DMS153 treated with DMSO at 0.1 percent for 48 hours (cell line): ENCODE results near the gene WDFY2.

Experiments used
- DNase-seq: peaks from one replicate; lab custom pipeline; 2025; ENCODE audit not compliant: unreplicated experiment; lab: John Stamatoyannopoulos, UW

WDFY2 gene

DNA sequence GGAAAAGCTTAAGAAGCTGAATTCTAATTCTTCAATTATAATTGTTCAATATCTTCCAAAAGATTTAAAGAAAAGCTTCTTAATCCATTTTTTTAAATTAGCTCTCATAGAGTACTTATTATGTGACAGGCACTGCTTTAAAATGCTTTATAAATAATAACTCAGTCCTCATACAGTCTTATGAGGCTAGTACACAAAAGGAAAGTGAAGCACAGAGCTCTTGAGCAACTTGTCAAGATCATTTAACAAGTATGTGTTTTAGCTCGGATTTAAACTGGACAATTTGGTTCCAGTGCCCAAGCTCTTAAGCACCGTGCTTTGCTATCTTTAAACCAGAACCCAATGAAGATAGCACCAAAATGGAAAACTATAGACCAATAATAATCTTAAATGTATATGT is 113.6 kb downstream of the WDFY2 start:
- DNase-seq, result no peak

DNA sequence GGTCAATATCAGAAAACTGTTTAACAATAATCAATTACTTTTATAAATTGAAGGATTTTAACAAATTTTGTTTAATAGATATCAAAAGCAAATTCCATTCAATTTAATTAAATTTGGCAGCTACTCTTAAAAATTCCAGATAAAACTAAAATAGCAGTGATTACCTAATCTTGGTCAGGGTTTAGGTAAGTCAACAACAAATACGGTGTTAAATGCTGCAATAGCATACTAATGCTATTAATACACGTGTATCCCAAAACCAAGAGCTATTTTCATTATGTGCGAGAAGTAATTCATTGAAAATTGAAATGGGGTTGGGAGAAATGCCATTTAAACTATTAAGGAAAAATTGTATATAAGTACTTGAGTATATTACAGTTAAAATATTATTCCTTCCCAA is 114.1 kb downstream of the WDFY2 start:
- no peak for DNase-seq

DNA sequence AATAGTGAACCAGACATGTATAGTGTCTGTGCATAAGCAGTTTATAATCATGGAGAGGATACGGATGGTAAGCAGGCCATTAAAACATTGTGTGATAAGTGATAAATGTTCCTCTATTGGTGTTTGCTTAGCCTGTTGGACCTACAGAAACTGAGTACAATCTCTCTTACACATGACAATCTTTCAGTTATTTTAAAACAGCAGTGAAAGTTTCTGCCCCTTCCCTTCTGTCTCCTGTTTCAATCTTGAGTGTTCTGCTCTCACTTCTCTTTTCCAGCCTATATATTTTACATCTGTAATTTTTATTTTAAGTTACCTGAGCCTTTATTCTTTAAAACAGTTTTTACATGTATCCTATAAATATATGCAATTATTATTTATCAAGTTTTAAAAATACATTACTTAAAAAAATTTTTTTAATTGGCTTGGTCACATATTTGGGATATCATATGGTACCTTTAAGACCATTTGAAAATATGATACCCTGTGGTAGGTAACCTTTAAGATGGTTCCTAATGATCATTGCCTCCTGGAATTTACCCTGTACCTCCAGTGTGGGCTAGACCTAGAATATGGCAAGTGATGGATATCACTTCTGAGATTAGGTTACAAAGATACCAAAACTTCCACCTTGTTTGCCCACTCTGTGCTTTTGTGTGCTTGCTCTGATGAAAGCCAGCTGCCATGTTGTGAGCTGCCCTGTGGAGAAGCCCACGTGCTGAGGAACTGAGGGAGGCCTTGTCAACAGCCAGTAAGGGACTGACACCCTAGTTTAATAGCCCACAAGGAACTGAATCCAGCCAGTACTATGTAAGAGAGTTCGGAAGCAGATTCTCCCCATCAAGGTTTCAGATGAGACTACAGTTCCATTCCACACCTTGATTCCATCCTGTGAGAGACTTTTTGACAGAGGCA is 120.4 kb downstream of the WDFY2 start:
- no peak for DNase-seq

DNA sequence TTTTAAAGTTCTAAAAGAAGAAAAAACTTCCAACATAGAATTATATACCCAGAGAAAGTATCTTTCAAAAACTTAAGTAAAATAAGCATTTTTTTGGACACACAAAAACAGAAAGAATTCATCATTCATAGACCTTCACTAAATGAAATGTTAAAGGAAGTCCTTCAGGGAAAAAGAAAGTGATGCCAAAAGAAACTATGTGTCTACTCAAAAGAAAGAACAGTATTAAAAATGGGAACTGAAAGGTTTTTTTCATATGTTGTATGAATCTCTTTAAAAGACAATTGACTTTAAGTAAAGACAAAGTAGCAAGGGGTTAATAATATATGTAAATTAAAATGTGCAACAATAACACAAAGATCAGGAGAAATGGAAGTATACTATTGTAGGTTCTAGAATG is 123.2 kb downstream of the WDFY2 start:
- DNase-seq, result no peak

DNA sequence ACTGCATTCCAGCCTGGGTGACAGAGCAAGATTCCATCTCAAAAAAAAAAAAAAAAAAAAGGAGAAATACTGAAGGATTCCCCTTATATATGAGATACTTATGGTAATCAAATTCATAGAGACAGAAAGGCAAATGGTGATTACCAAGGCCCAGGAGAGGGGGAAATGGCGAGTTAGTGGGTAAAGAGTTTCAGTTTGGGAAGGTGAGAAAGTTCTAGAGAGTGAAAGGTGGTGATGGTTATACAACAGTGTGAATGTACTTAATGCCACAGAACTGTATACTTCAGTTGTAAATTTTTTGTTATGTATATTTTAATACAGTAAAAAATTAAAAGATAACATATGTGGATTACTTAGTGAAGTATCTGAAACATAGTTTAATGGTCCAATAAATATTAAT is 129.5 kb downstream of the WDFY2 start:
- DNase-seq, result no peak

DNA sequence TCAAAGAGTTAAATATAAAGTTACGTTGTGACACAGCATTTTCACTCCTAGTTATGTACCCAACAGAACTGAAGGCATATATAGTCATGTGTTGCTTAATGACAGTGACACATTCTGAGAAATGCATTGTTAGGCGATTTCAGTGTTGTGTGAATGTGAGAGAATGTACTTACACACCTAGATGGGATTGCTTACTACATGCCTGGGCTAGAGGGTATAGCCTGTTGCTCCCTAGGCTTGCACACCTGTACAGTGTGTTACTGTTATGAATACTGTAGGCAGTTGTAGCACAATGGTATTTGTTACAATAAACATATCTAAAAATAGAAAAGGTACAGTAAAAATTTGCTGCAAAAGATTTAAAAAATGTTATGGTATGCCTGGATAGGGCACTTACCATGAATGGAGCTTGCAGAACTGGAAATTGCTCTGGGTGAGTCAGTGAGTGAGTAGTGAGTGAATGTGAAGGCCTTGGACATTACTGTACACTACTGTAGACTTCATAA is 130.5 kb downstream of the WDFY2 start:
- no peak for DNase-seq

DNA sequence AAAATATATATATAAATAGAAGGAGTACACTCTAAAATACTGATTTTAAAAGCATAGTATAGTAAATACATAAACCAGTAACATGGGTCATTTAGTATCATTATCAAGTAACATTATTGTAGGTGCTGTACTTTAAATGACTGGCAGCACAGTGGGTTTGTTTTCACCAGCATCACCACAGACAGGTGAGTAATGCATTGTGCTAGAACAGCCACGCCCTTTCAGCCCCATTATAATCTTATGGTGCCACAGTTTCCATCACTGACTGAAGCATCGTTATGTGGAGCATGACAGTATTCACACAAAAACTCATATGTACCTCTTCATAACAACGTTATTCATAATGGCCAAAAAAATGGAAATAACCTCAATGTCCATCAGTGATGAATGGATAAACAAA is 131.4 kb downstream of the WDFY2 start:
- no peak for DNase-seq

DNA sequence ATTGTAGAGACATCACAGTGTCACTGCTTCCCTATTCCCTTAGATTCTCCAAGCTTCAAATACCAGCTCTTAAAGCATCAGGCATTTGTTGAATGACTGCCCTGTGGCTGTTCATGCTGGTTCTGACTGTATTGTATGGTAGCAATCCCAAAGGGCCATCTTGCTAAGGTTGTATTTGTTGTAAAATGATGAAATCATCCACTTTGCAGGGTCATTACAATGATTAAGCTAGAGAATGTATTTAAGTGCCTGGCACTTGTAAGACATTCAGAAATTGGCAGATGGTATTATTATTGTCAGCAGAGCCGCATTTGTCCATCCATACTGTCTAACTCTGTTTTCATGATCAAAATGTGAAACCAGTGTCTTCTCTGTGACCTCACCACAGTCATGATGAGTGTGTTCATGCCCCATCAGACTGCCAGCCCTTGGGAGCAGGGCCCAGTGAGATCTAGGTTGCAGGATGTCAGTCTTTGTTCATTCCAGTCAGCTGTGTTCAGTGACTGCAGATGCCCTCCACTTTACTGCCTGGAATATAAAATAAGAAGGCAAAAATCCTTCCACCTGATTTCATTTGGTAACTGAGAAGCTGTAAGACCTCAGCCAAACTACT is 133.6 kb downstream of the WDFY2 start:
- DNase-seq, result no peak

DNA sequence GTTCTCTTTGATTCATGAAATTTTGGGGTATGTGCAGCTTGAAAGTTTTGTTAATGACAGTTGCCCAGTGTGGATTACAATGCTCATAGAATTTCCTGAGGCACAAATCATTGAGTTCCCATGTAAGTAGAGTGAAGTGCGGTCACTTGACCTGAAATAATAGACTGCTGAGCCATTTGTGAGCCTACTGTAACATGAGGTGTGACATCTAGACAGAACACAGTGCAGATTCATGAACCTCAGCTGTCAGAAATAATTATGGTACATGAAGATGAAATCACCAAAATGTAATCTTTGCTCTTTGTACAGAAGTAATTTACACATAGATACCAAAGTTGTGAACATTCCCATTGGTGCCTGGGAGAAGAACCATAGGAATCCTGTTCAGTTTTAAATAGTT is 135.1 kb downstream of the WDFY2 start:
- no peak for DNase-seq

DNA sequence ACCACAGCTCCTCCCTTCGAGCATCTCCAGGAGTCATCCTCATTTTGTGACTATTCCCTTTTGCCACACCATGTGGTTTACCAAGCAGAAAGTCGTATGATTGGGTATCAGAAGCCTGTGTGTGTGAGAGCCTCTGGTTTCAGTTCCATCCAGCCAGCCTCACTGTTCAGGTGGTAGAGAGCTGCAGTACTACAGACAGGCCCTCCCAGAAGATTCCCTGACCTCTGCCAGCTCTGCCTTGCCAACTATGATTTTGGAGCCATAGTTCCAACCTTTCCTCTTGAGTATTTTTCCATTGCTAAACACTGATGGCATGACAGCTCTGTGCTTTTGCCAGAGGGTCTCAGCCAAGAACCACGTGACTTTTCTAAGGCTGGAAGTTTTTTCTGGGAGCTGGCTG is 137.2 kb downstream of the WDFY2 start:
- DNase-seq, result no peak

DNA sequence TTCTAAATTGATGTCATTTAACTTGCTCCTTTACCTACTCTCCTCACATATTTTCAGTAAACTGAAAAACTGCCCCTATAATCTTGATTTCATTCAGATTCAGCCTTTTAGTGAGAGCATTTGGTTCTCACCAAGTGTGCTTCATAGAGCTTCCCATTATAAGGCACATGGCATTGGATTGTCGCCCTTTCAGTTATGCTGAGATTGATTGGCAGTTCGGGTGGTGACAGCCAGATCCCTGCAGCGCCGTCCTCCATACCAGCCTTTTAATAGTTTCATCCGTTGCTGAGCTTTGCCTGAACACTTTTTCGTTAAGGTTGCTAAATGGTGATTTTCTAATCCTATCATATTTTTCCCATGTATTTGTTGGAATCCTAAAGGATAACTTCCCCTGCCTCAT is 139.3 kb downstream of the WDFY2 start:
- no peak for DNase-seq

DNA sequence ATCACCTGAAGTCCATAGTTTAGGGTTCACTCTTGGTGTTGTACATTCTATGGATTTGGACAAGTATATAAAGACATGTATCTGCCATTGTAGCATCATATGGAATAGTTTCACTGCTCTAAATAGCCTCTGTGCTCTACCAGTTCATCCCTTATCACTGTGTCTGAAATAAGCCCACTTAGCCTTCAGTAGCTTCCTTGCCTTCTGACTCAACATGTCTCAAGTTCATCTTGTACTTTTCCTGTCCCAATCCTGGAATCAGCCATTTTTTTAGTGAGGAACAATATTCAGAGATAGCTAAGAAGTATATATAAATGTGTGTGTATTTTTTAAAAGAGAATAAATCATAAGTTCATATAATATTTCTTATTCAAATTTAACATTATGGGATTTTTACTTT is 140.5 kb downstream of the WDFY2 start:
- DNase-seq, result no peak

DNA sequence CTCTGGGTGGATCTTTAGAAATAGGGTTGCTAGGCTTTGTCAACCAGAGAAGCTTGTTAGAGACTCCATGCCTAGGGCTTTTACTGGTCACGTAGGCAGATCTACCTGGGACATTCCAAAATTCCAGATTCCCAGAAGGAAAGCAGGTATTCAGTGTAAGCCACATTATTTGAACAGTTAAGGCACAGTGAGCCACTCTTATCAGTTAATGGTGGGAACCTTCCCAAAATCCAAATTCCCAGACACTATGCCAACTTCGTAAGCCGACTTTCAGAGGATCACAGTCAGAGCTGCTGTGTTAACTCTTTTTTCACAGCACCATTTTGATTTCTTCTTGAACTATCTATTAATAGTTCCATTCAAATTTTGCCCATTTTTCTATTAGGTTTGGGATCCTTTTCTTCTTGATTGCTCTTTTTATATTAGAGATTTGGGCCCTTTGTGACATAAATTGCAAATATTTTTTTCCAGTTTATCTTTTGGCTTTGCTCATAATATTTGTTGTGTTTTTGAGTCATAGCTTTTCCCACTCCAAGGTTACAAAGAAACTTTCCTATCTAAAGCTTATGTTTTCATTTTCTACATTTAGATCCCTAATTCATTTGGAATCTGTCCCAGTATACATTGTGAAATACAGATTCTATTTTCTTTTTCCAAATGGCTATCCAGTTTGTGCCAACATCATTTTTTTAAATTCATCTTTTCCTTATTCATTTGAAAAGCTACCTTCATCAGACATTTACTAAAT is 142.4 kb downstream of the WDFY2 start:
- DNase-seq, result no peak

DNA sequence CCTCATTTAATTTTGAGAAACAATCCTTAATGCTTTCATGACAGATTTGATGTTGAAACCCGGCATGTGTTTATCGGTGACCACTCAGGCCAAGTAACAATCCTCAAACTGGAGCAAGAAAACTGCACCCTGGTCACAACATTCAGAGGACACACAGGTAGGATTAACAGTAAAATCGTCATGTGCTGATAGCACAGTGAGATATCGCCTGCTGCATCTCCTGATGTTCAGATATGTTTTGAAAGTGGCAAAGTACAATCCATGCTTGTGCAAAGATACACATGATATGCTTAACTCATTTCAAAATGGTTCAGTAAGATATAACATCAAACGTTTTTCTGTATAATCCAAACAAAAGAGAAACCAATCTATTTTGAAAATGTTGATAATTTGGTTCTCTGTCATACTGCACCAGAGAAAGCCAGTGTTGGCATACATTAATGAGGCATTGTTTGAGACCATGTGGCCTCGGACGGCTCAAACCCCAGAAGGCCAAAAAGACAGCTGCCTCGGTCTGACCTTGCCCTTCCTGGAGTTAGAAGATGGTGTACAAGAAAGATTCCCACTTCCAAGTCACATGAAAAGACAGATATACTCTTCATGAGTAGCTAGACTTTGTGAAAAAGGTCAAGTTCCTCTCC is 143.5 kb downstream of the WDFY2 start:
- DNase-seq, result no peak

DNA sequence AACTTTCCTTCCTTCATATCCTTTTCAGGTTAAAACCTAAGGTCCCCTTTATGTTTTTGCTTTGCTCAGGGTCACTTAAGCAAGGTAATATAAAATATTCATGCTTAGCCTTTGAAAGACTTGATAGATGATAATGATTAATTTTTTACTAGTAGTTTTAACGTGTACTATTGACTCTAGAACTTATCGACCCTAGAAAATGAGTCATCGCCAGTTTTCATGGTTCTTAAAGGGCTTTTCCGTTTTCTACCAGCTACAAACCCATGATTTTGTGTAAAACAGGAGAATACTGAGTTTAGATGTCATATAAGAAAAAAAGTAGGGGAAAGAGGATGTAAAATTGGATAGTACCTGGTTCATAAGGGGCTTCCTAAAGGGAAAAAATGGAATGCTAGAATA is 144.0 kb downstream of the WDFY2 start:
- no peak for DNase-seq

DNA sequence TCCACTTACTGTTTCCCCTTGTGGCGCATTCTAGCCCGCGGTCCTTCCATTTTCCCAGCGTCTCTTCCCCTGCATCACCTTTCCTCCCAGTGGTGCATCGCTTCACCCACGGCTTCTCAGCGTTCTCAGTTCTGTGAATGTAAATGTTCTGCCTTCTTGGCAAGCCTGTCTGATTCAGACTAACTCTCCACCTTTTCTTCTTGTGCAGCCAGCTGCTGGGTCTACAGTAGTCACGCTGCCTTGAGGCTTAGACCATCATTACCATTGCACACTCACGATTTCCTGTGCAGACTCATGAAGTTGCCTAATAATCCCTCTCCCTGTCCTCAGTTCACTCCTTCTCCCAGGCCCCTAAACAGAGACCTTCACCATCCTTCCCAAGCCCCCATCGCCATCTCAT is 144.7 kb downstream of the WDFY2 start:
- DNase-seq, result no peak

DNA sequence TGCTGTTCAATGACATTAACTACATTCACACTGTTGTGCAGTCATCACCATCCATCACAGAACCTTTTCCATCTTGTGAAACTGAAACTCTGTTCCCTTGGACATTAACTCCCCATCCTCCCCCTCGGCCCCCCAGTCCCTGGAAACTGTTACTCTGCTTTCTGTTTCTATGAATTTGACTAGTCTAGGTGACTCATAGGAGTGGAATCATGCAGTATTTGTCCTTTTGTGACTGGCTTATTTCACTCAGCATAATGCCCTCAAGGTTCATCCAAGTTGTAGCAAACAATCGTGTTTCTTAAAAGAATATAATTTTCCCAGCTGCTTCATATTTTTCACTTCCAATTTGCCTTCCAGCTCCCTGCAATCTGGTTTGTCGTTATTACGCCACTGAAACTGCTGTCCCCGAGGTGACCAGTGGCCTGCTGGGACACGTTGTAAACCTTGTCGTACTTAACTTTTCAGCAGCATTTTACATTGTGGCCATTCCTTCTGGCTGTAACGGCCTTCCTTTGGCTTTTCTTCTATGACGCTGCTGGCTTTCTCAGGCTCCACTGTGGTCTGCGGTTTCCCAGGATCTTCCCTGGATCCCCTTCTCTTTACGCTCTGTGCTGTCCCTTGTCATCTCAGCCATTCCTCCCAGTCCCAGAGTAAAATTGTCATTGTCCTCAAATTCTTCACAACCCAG is 145.7 kb downstream of the WDFY2 start:
- DNase-seq, result no peak

DNA sequence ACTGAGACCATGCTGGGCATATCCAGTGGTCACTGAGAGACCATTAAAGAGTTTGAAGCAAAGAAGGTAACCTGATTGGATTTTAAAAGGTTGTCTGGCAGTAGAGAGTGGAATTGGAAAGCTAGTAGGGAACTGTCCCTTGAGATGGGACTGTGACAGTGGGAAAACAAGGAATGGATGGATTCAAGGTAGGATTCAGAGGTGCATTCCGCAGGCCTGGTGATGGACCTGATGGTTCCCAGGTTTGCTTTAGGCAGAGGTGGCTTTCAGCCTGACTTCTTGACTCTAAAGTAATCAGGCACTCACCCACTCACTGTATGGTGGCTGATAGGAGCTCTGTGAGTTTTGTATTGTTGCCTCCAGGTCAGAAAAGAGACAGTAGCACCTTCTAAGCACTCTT is 146.7 kb downstream of the WDFY2 start:
- no peak for DNase-seq

DNA sequence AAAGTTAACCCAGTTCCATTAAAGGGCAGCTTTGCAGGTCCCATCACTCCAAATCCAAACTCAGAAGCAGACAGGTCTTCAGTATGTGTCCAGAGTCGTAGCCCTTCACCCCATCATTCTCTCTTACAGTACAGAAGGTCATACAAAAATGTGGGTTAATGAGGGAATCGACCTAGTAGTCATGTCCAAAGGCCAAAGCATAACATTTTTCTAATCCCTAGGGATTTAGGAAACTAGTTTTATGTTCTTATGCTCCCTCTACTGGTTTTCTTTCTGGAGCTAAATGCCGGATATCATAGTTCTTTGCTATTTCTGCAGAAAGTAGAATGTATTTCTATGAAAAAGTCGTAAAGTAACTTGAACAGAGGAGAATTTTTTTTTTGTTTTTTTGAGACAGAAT is 147.5 kb downstream of the WDFY2 start:
- DNase-seq, result no peak

DNA sequence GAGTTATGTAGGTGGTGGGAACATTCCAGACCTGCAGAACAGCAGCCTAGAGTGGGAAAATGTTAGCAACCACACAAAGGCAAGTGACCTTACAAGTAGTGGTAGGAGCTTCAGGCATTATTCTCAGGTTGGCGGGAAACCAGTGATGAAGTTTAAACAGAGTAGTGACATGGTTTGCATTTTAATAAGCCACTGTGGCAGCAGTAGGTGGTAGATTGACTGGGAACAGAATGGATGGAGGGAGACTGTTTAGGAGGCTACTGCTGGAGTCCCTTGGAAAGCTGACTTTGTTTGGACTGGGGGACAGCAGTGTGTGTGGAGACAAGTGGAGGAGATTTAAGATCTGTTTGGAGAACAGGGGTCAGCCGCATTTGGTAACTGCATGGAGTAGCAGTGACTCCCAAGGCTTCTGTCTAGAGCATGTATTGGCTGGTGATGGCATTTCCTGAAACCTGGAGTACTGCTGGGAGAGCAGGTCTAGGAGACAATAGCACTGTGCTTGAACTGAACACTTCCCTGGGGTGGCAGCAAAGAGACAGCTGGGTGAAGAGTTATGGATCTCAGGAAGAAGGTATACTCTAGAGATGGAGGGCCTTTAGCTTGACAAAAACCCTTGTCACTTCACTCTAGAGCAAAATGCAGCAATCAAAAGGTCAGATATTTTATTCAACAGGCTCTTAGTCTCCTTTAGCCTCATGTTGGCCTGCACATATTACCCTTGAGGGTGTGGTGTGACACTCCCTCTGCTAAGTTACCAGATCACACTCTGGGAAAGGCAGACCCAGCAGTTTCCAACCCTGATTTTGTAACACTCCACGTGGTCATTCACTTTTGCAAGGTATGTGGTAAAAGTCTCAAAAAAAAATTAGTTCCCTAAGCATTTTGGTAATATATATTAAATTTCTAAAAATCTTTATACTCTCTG is 149.4 kb downstream of the WDFY2 start:
- no peak for DNase-seq
